ENCODE results near the gene AACS. TPM values are rescaled to one million over a fixed set of nuclear protein-coding genes. Genes with fewer than 3 reads are reported as not detected.

AACS gene
- total RNA-seq, 2 experiments from 2014 or later = 17.1 to 17.2 TPM

- DNase-seq = no peak
- peaks cover 5% of the 10 kb centered on the region for H3K4me1 Mint-ChIP-seq
- ChIA-PET CTCF (interaction anchor here (1.1 to 3.4 kb wide), 3 partner anchors 17 to 218 kb away, joined by 3 to 50 read pairs (median 4); no protein-coding TSS in a partner anchor), POLR2A (no interaction called here)
- no peak overlapping the region for H3K27ac Mint-ChIP-seq
- no peaks in the 10 kb centered on the region for H3K9me3 Mint-ChIP-seq
- H3K36me3 Mint-ChIP-seq (ENCODE audit: low read depth) = no peaks in the 10 kb centered on the region
- H3K27me3 Mint-ChIP-seq = peaks cover 65% of the 10 kb centered on the region
- no peak overlapping the region for H3K4me3 Mint-ChIP-seq
Observed at GRCh38 chr12:125185311-125185739, 120.1 kb downstream of the AACS start.

GRCh38 chr12:125185740-125186470 is 120.7 kb downstream of the AACS start, which contains the start of gene TMEM132B:
TMEM132B (plus strand) TSS chr12:125186386.
- H3K27ac Mint-ChIP-seq = no peak within 1 kb of the TSS
- ChIA-PET POLR2A (no interaction called here), CTCF (interaction anchor here (1.3 kb wide), 1 partner anchor 146 kb away, joined by 4 read pairs; no protein-coding TSS in a partner anchor)
- H3K4me1 Mint-ChIP-seq = peaks cover 5% of the 10 kb centered on the region
- H3K36me3 Mint-ChIP-seq (ENCODE audit: low read depth) = no peaks in the 10 kb centered on the region
- H3K4me3 Mint-ChIP-seq = no peak within 1 kb of the TSS
- no peaks in the 10 kb centered on the region for H3K9me3 Mint-ChIP-seq
- H3K27me3 Mint-ChIP-seq = peaks cover 64% of the 10 kb centered on the region
- DNase-seq = peak; percentile 65

- no peaks in the 10 kb centered on the region for H3K9me3 Mint-ChIP-seq
- no peak overlapping the region for H3K27ac Mint-ChIP-seq
- H3K4me3 Mint-ChIP-seq = no peak overlapping the region
- no peaks in the 10 kb centered on the region for H3K36me3 Mint-ChIP-seq (ENCODE audit: low read depth)
- ChIA-PET POLR2A (no interaction called here), CTCF (no interaction called here)
- H3K4me1 Mint-ChIP-seq = peaks cover 5% of the 10 kb centered on the region
- no peak for DNase-seq
- peaks cover 63% of the 10 kb centered on the region for H3K27me3 Mint-ChIP-seq
Observed at GRCh38 chr12:125186471-125187147, 121.4 kb downstream of the AACS start.

GRCh38 chr12:125187148-125187745 is 122.0 kb downstream of the AACS start:
- CTCF ChIA-PET = no interaction called here
- no peaks in the 10 kb centered on the region for H3K36me3 Mint-ChIP-seq (ENCODE audit: low read depth)
- peaks cover 5% of the 10 kb centered on the region for H3K4me1 Mint-ChIP-seq
- peaks cover 65% of the 10 kb centered on the region for H3K27me3 Mint-ChIP-seq
- H3K4me3 Mint-ChIP-seq = no peak overlapping the region
- no peak for DNase-seq
- POLR2A ChIA-PET = no interaction called here
- H3K27ac Mint-ChIP-seq = no peak overlapping the region
- H3K9me3 Mint-ChIP-seq = no peaks in the 10 kb centered on the region

- ChIA-PET CTCF (interaction anchor here (0.9 to 1.1 kb wide), 2 partner anchors 215 to 585 kb away, joined by 3 read pairs; no protein-coding TSS in a partner anchor), POLR2A (no interaction called here)
- peaks cover 5% of the 10 kb centered on the region for H3K4me1 Mint-ChIP-seq
- no peak for DNase-seq
- H3K36me3 Mint-ChIP-seq (ENCODE audit: low read depth) = no peaks in the 10 kb centered on the region
- H3K27me3 Mint-ChIP-seq = peaks cover 70% of the 10 kb centered on the region
- H3K4me3 Mint-ChIP-seq = no peak overlapping the region
- H3K9me3 Mint-ChIP-seq = no peaks in the 10 kb centered on the region
- no peak overlapping the region for H3K27ac Mint-ChIP-seq
Observed at GRCh38 chr12:125187780-125188741, 122.8 kb downstream of the AACS start.

GRCh38 chr12:125189015-125189414 is 123.8 kb downstream of the AACS start:
- Mint-ChIP-seq H3K4me3 (no peak overlapping the region), H3K4me1 (peaks cover 2% of the 10 kb centered on the region), H3K9me3 (no peaks in the 10 kb centered on the region), H3K27me3 (peaks cover 70% of the 10 kb centered on the region), H3K27ac (no peak overlapping the region), H3K36me3 (ENCODE audit: low read depth) (no peaks in the 10 kb centered on the region)
- ChIA-PET POLR2A (no interaction called here), CTCF (interaction anchor here (1.1 kb wide), 1 partner anchor 214 kb away, joined by 3 read pairs; no protein-coding TSS in a partner anchor)
- no peak for DNase-seq

GRCh38 chr12:125189502-125189901 is 124.3 kb downstream of the AACS start:
- no peaks in the 10 kb centered on the region for H3K9me3 Mint-ChIP-seq
- H3K27me3 Mint-ChIP-seq = peaks cover 67% of the 10 kb centered on the region
- CTCF ChIA-PET = no interaction called here
- H3K27ac Mint-ChIP-seq = no peak overlapping the region
- POLR2A ChIA-PET = no interaction called here
- H3K4me3 Mint-ChIP-seq = no peak overlapping the region
- DNase-seq = no peak
- H3K4me1 Mint-ChIP-seq = peaks cover 2% of the 10 kb centered on the region
- no peaks in the 10 kb centered on the region for H3K36me3 Mint-ChIP-seq (ENCODE audit: low read depth)

GRCh38 chr12:125191361-125192087 is 126.3 kb downstream of the AACS start:
- H3K36me3 Mint-ChIP-seq (ENCODE audit: low read depth) = no peaks in the 10 kb centered on the region
- CTCF ChIA-PET = no interaction called here
- H3K27me3 Mint-ChIP-seq = peaks cover 58% of the 10 kb centered on the region
- POLR2A ChIA-PET = no interaction called here
- H3K9me3 Mint-ChIP-seq = no peaks in the 10 kb centered on the region
- no peak overlapping the region for H3K4me3 Mint-ChIP-seq
- H3K4me1 Mint-ChIP-seq = no peaks in the 10 kb centered on the region
- no peak overlapping the region for H3K27ac Mint-ChIP-seq
- no peak for DNase-seq

GRCh38 chr12:125192690-125193221 is 127.5 kb downstream of the AACS start:
- no peaks in the 10 kb centered on the region for H3K4me1 Mint-ChIP-seq
- H3K27me3 Mint-ChIP-seq = peaks cover 60% of the 10 kb centered on the region
- CTCF ChIA-PET = interaction anchor here (2.3 kb wide), 1 partner anchor 10 kb away, joined by 6 read pairs; no protein-coding TSS in a partner anchor
- POLR2A ChIA-PET = no interaction called here
- H3K27ac Mint-ChIP-seq = no peak overlapping the region
- DNase-seq = no peak
- no peaks in the 10 kb centered on the region for H3K9me3 Mint-ChIP-seq
- no peaks in the 10 kb centered on the region for H3K36me3 Mint-ChIP-seq (ENCODE audit: low read depth)
- no peak overlapping the region for H3K4me3 Mint-ChIP-seq

Data from activated CD4-positive, alpha-beta memory T cell treated with anti-CD3 and anti-CD28 coated beads, Interleukin-2, amount 10 ng/mL, durations not matched to agents 7 days and 5 days (primary cell).